Mesenchymal stem cell (in vitro differentiated cells and primary cell): Measurements from ENCODE around the gene PDLIM1.

Experiments
- DNase-seq: peaks from one replicate; pipeline ENCODE4 v3.0.0-alpha.2; 2013
- H2AFZ ChIP-seq: one replicate; pipeline ENCODE4 v1.6.1; 2013; ENCODE audit warnings: low read depth, mild to moderate bottlenecking, control low read depth, inconsistent platforms, low read length, moderate library complexity
- H2AK5ac ChIP-seq: 2 replicates; pipeline ENCODE4 v1.6.1; 2013; ENCODE audit warnings: low read length, moderate library complexity, mild to moderate bottlenecking, inconsistent platforms; ENCODE audit not compliant: severe bottlenecking
- H2BK120ac ChIP-seq: one replicate; pipeline ENCODE4 v1.6.1; 2013; ENCODE audit warnings: low read depth, mild to moderate bottlenecking, inconsistent platforms, low read length, moderate library complexity
- H2BK12ac ChIP-seq, 2 experiments: one replicate each; pipeline ENCODE4 v1.6.1; 2013; ENCODE audit warnings: inconsistent platforms in 2 of 2, low read length in 2 of 2, mild to moderate bottlenecking in 2 of 2, moderate library complexity in 2 of 2, control low read depth in 1 of 2
- H2BK15ac ChIP-seq: one replicate; pipeline ENCODE4 v1.6.1; 2013; ENCODE audit warnings: mild to moderate bottlenecking, low read depth, inconsistent platforms; ENCODE audit not compliant: poor library complexity, severe bottlenecking
- H2BK5ac ChIP-seq: 2 replicates; pipeline ENCODE4 v1.6.1; 2013; ENCODE audit warnings: low read depth, mild to moderate bottlenecking, low read length, control low read depth, inconsistent platforms; ENCODE audit not compliant: poor library complexity, severe bottlenecking
- H3K14ac ChIP-seq, 2 experiments: one replicate each; pipeline ENCODE4 v1.6.1; 2013; ENCODE audit warnings: inconsistent platforms in 2 of 2, low read length in 2 of 2, control low read depth in 1 of 2, mild to moderate bottlenecking in 1 of 2, moderate library complexity in 1 of 2
- H3K18ac ChIP-seq, 2 experiments: one replicate each; pipeline ENCODE4 v1.6.1; 2013; ENCODE audit warnings: inconsistent platforms in 2 of 2, low read length in 2 of 2, control low read depth in 1 of 2, low read depth in 1 of 2, mild to moderate bottlenecking in 1 of 2
- H3K23ac ChIP-seq, 2 experiments: one replicate each; pipeline ENCODE4 v1.6.1; 2013; ENCODE audit warnings: inconsistent platforms in 2 of 2, low read length in 2 of 2, mild to moderate bottlenecking in 2 of 2, moderate library complexity in 2 of 2, control low read depth in 1 of 2
- H3K27ac ChIP-seq: 2 replicates; pipeline ENCODE4 v1.5.1; 2013; ENCODE audit warnings: mild to moderate bottlenecking, moderate library complexity, low read length, control low read depth, inconsistent platforms; ENCODE audit not compliant: poor library complexity, severe bottlenecking
- H3K27me3 ChIP-seq, 2 experiments: 2 replicates each; pipeline versions ENCODE4 v1.6.1 to v1.7.0; 2013; ENCODE audit warnings: low read length in 2 of 2, mild to moderate bottlenecking in 2 of 2, moderate library complexity in 2 of 2, control low read depth in 1 of 2, inconsistent platforms in 1 of 2; ENCODE audit not compliant: control insufficient read depth in 1 of 2, insufficient read depth in 1 of 2
- H3K36me3 ChIP-seq, 2 experiments: 2 replicates each; pipeline versions ENCODE4 v1.6.1 to v1.7.0; 2013; ENCODE audit warnings: low read length in 2 of 2, control low read depth in 1 of 2, inconsistent platforms in 1 of 2, low read depth in 1 of 2, mild to moderate bottlenecking in 1 of 2; ENCODE audit not compliant: insufficient read depth in 2 of 2, control insufficient read depth in 1 of 2
- H3K4ac ChIP-seq, 2 experiments: one replicate each; pipeline ENCODE4 v1.6.1; 2013; ENCODE audit warnings: inconsistent platforms in 2 of 2, low read length in 2 of 2, mild to moderate bottlenecking in 2 of 2, moderate library complexity in 2 of 2, control low read depth in 1 of 2, low read depth in 1 of 2
- H3K4me1 ChIP-seq: 2 replicates; pipeline ENCODE4 v1.6.1; 2013; ENCODE audit warnings: low read depth, low read length, control low read depth; ENCODE audit not compliant: control insufficient read depth, insufficient read depth
- H3K4me2 ChIP-seq: 2 replicates; pipeline ENCODE4 v1.6.1; 2013; ENCODE audit warnings: low read length, mild to moderate bottlenecking, inconsistent platforms; ENCODE audit not compliant: poor library complexity, severe bottlenecking
- H3K4me3 ChIP-seq, 2 experiments: 2 replicates each; pipeline versions ENCODE4 v1.5.1 to v1.7.0; 2013; ENCODE audit warnings: low read length in 2 of 2, mild to moderate bottlenecking in 2 of 2, control low read depth in 1 of 2, low read depth in 1 of 2; ENCODE audit not compliant: insufficient read depth in 1 of 2
- H3K79me1 ChIP-seq: replicated peaks from 2 replicates; pipeline ENCODE4 v1.6.1; 2013; ENCODE audit warnings: mild to moderate bottlenecking, control low read depth, low read length, inconsistent platforms; ENCODE audit not compliant: poor library complexity, severe bottlenecking
- H3K9ac ChIP-seq: 2 replicates; pipeline ENCODE4 v1.7.0; 2013; ENCODE audit warnings: mild to moderate bottlenecking, low read length, moderate library complexity
- H3K9me3 ChIP-seq: 2 replicates; pipeline ENCODE4 v1.7.0; 2013; ENCODE audit warnings: mild to moderate bottlenecking, low read length; ENCODE audit not compliant: control insufficient read depth
- H4K8ac ChIP-seq: one replicate; pipeline ENCODE4 v1.6.1; 2013; ENCODE audit warnings: inconsistent platforms, mild to moderate bottlenecking, low read length, moderate library complexity
- H4K91ac ChIP-seq: one replicate; pipeline ENCODE4 v1.6.1; 2013; ENCODE audit warnings: mild to moderate bottlenecking, low read length, inconsistent platforms
- WGBS: methylation state at CpG from one replicate; pipeline ENCODE4 v1.1.7; 2013; ENCODE audit warnings: mixed read lengths; 5-methylcytosine and 5-hydroxymethylcytosine counted together

PDLIM1 gene

GRCh38 chr10:95247200-95247880 lies 43.5 kb downstream of the PDLIM1 start:
- WGBS: 11% methylated on average over 4 of the region's 6 CpGs

GRCh38 chr10:95246582-95247051 lies 44.2 kb downstream of the PDLIM1 start:
- Histone ChIP-seq H4K91ac (no peak overlapping the region), H2BK120ac (no peak overlapping the region), H3K79me1 (peaks cover 17% of the 10 kb centered on the region), H3K23ac (no peak overlapping the region), H3K4me1 (peaks cover 23% of the 10 kb centered on the region), H3K4ac (no peak overlapping the region), H2BK15ac (no peak overlapping the region), H3K27ac (peak overlapping the region; percentile 80), H4K8ac (no peak overlapping the region), H3K9me3 (no peaks in the 10 kb centered on the region), H3K4me3 (no peak overlapping the region), H3K27me3 (no peaks in the 10 kb centered on the region), H2AFZ (no peak overlapping the region), H3K9ac (peak overlapping the region; percentile 28), H3K18ac (peak overlapping the region in 1 of 2 experiments; percentile 37), H2BK5ac (no peak overlapping the region), H3K4me2 (no peak overlapping the region), H2BK12ac (no peak overlapping the region), H2AK5ac (peak overlapping the region; percentile 50), H3K14ac (no peak overlapping the region), H3K36me3 (peaks cover 0 to 32% of the 10 kb centered on the region in 2 experiments)
- 4% methylated on average over 1 of the region's 1 CpG for WGBS
- DNase-seq: peak; percentile 83

More at GRCh38 chr10:95247200-95247880, 43.5 kb downstream of the PDLIM1 start:
- H3K27me3 ChIP-seq: no peaks in the 10 kb centered on the region
- H3K79me1 ChIP-seq: peaks cover 24% of the 10 kb centered on the region
- H3K4me1 ChIP-seq: peaks cover 23% of the 10 kb centered on the region
- no peak overlapping the region for H2BK15ac ChIP-seq
- peaks cover 0 to 30% of the 10 kb centered on the region in 2 experiments for H3K36me3 ChIP-seq
- H3K18ac ChIP-seq: peak overlapping the region; percentile 12 to 75
- H3K14ac ChIP-seq: no peak overlapping the region
- DNase-seq: peak; percentile 91
- H3K23ac ChIP-seq: no peak overlapping the region
- H3K4me2 ChIP-seq: no peak overlapping the region
- H2BK120ac ChIP-seq: no peak overlapping the region
- no peak overlapping the region for H3K4me3 ChIP-seq
- H2AFZ ChIP-seq: no peak overlapping the region
- H2BK5ac ChIP-seq: no peak overlapping the region
- H3K9me3 ChIP-seq: no peaks in the 10 kb centered on the region
- peak overlapping the region; percentile 28 for H3K9ac ChIP-seq
- H3K27ac ChIP-seq: peak overlapping the region; percentile 80
- peak overlapping the region in 1 of 2 experiments; percentile 21 for H2BK12ac ChIP-seq
- H4K8ac ChIP-seq: peak overlapping the region; percentile 2
- no peak overlapping the region for H3K4ac ChIP-seq
- H4K91ac ChIP-seq: peak overlapping the region; percentile 19
- H2AK5ac ChIP-seq: no peak overlapping the region

DNA sequence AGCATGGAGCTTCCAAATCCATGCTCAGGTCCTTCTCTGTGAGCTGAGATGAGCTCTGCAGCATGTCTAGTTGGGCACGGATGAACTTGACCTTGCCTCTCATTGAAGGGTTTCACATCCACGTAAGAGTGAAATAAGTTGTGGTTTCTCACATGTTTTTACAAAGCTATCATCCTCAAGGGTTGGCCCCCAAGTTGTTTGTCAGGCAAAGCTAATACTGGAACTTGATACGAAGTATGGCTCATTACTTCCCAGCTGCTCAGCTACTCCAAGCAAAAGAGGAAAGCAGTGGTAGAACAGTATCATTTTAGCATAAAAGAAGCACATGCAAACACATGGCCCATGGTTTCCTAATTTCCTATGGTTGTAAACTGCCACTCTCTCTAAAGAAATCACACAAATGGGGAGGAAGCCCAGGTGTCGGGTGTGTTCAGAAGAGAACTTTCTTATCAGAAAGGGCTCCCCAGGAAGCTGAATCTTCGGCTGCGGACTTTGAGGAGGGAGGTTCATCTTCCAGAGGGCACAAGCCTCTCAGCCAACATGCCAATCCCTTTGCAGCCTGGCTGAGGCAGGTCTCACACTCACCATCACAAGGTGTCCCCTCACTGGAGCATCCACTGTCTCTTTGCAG lies 45.3 kb downstream of the PDLIM1 start:
- H2AK5ac ChIP-seq: no peak overlapping the region
- H3K9ac ChIP-seq: no peak overlapping the region
- no peak overlapping the region for H3K4me2 ChIP-seq
- H3K79me1 ChIP-seq: peaks cover 18% of the 10 kb centered on the region
- H2BK12ac ChIP-seq: no peak overlapping the region
- DNase-seq: no peak
- no peak overlapping the region for H4K91ac ChIP-seq
- H2BK5ac ChIP-seq: no peak overlapping the region
- H3K4ac ChIP-seq: no peak overlapping the region
- H3K4me1 ChIP-seq: peaks cover 28% of the 10 kb centered on the region
- no peak overlapping the region for H4K8ac ChIP-seq
- H3K14ac ChIP-seq: no peak overlapping the region
- no peak overlapping the region for H3K4me3 ChIP-seq
- H2BK15ac ChIP-seq: no peak overlapping the region
- H2AFZ ChIP-seq: no peak overlapping the region
- H3K18ac ChIP-seq: no peak overlapping the region
- no peak overlapping the region for H3K23ac ChIP-seq
- no peaks in the 10 kb centered on the region for H3K9me3 ChIP-seq
- peaks cover 0 to 34% of the 10 kb centered on the region in 2 experiments for H3K36me3 ChIP-seq
- H3K27me3 ChIP-seq: no peaks in the 10 kb centered on the region
- H3K27ac ChIP-seq: no peak overlapping the region
- H2BK120ac ChIP-seq: no peak overlapping the region
- 81% methylated on average over 6 of the region's 6 CpGs for WGBS

GRCh38 chr10:95244152-95244551 lies 46.7 kb downstream of the PDLIM1 start:
- Histone ChIP-seq H3K4ac (no peak overlapping the region), H3K4me1 (peaks cover 26% of the 10 kb centered on the region), H3K27ac (no peak overlapping the region), H4K8ac (no peak overlapping the region), H3K4me3 (no peak overlapping the region), H3K14ac (no peak overlapping the region), H2BK12ac (no peak overlapping the region), H3K79me1 (peaks cover 12% of the 10 kb centered on the region), H3K18ac (no peak overlapping the region), H2BK120ac (no peak overlapping the region), H3K9me3 (peaks cover 4% of the 10 kb centered on the region), H3K4me2 (no peak overlapping the region), H3K23ac (no peak overlapping the region), H2BK15ac (no peak overlapping the region), H2AFZ (no peak overlapping the region), H3K36me3 (peaks cover 0 to 33% of the 10 kb centered on the region in 2 experiments), H2BK5ac (no peak overlapping the region), H4K91ac (no peak overlapping the region), H2AK5ac (no peak overlapping the region), H3K27me3 (no peaks in the 10 kb centered on the region), H3K9ac (no peak overlapping the region)
- DNase-seq: no peak
- 91% methylated on average over 2 of the region's 2 CpGs for WGBS
